Stimulated activated CD4-positive, alpha-beta T cell treated with anti-CD3 and anti-CD28 coated beads, Interleukin-4, amount 100 ng/mL, for 1 hour (primary cell): ENCODE measurements around the gene PIGZ.
A peak's percentile ranks its signal among the peaks of the same experiment; 100 is the strongest.

ENCODE experiments used
- DNase-seq: peaks from one replicate; pipeline ENCODE4 v3.0.0-alpha.2; 2020

Gene PIGZ

DNA sequence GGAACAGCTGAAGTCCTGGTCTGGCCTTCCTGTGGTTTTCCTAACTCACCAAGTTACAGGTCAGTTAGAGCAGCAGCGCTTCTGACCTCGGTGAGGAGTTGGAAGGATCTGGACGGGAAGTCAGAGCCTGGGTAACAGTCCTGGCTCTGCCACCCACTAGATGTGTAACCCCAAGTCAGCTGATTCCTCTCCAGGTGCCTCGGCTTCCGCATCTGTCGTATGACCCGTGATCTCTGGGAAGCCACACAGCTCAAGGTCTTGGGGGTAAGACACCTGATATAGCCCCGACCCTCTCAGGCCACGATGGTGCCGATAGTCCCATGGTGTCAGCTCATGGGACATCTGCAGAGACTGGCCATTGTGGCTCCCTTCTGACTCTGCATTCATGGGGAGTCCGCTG, 8.3 kb upstream of the PIGZ start:
- DNase-seq, result no peak

DNA sequence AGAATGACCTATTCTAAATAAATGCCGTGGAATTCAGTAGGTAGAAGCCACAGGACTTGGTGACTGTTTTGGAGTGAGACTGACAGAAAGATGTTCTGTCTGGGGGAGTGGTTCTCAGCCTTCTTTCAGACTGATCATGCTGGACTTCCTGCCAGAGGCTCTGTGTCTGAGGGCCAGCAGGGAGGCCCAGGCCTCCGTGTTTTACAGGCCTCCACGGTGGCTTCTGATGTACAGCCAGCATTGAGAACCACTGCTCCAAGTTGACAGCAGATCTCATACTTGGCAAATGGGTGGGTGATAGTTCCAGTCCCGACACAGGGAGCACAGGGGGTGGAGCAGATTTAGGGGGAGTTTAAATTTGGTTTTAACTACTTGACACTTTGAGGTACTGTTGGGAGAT, 6.7 kb upstream of the PIGZ start:
- no peak for DNase-seq

DNA sequence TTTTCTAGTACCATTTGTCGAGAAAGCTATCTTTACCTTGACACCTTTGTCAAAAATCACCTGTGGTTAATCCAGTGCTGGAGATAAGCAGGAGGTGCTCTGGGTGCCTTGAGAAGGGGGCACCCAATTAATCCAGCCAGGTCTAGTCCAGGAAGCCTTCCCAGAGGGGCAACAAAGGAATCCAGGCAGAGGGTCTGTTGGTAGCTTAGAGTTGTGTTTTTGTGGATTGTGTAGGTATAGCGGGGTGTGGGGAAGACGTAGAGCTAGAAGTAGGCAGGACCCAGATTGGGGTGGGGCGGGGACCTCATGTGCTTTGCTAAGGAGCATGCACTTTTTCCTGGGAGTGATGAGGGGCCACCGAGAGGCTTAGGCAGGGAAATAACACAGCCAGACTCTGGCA, 6.0 kb upstream of the PIGZ start:
- DNase-seq, result no peak

DNA sequence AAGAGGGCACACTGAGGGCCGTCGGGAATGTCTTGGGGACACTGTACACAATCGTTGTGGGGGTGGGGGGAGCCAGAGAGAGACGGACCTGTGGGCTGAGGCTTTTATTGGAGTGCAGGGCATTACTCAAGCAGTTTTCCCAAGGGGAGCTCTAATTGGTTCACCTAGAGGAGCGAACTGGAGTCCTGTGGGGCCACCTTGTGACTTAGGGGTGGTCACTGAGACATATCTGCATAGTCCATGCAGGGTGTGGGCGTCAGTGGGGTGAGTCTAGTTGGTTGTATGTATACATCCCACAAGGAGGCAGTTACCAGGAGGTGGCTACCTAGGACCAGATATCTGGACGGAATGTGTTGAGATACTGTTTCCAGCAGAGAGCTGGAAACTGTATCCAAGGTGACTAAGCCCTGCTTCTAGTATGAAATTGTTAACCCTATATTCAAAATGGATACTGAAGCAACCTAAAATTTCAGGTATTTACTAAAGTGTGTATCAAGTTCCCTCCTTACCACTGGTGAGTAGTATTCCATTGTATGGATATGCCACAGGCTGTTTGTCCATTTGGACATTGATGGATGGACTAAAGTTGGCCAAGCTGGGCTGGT, 2.6 kb upstream of the PIGZ start:
- DNase-seq, result no peak

DNA sequence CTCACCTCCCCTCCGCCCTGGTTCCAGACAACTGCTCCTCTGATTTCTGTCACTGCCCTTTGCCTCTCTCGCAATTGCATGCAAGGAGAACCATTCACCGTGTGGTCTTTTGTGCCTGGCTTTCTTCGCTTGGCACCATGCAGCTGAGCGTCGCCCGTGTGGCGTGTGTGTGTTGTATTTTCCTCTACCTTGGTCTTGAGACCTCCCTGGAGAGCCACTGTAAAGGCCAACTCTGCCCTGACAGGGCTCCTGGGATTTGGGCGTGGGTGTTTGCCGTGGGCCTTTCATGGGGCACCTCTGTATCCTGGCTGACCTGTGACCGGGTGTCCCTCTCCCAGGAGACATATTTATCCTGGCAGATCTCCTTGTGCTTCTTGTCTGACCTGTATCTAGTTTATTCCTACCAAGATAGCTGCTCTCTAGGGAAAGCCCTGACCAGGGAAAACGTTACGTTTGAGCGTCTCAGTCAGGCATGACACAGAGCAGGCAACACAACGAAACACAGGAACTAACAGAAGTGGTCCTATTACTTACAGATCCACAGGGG, 2.0 kb upstream of the PIGZ start:
- no peak for DNase-seq

DNA sequence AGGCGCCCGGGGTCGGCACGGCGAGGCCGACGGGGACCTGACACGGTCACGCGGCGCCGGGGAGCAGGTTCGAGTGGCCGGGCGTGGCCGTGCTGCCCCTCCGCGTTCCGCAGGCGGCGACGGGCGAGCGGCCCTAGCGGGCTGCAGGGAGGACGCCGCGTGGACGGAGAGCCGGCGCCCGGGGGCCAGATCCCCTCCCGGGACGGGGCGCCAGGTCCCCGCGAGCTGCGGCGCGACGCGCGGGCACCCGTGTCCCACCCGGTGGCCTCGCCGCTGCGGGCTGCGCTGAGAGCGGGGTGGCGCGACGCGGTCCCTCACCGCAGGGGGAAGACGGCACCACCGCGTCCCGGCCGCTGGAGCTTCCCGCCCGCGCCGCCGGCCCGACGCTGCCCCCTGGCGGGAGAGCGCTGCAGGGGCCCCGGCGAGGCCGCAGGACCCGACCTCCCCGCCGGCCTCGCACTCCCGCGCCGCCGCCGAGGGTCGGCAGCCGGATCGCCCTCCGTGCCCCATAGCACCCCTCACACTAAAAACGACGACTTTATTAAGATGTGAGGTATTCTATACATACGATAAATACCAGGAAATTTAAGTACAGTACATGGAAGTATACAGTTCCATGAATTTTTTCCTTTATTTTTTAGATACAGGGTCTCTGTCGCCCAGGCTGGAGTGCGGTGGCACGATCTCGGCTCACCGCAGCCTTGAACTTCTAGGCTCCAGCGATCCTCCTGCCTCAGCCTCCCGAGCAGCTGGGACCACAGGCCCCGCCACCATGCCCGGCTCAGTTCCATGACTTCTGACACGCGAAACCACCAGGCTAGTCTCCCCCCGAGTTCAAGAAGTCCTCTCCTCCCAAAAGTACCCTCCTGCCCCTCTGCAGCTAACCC, 1.3 kb upstream of the PIGZ start:
- DNase-seq, result peak; percentile 75

DNA sequence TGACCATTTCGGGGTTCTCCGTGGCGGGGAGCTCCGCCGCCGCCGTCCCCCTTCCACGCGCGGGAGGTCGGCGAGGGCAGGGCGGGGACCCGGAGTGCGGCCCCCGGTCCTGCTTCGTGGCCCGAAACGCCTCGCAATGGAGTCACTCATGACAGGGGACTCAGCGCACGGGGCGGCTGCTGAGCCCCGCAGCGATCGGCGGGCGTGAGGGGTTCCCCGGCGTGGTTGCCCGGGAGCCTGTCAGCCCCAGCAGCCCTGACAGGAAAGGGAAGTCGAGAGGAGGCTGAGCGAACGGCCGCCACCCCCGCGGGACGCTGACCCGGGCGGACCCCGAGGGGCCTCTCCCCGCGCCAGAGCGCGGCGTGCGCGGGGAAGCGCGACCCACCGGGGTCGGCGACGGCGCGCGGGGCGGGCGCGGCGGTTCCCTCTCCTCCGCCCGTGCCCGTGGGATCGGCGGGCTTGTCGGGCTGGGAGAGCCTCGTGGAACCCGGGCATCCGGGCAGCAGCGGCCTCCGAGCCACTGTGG, 564 bp upstream of the PIGZ start:
- DNase-seq, result peak; percentile 38

DNA sequence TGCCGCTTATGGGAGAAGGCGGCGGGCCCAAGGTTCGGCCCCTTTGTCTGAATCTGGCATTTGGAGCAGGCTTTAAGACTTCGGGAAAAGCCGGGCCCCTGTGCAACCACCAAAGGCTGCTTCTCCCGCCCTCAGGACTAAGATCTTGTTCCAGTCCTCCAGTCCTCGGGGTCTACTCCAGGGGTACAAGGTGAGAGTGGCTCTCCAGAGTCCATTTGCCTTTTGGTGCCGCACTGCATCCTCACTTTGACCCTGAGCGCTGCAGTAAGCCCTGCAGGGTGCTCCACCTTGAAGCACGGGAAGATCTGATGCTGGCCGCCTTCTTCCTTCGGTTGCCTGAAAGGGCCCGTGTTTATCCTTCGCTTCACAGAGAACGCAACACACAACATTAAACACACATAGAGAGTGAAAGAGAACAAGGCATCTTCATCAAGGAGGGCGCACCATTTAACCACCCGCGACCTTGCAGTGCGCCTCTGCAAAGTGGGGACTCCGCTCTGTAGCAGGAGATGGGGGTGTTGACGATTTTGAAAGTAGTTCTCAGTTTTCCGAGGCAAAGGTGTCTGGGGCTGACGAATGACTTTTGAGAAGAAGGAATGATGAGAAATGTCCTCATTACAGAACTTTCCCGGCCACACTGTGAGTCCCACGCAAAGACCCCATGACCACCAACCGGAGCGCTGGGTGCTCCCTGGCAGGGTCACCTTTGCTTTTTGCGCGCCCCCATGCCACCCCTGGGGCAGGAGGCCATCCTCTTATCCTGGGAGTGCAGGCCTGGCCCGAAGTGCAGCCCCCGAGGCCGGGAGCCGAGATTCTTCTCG, 1.0 kb downstream of the PIGZ start:
- no peak for DNase-seq

DNA sequence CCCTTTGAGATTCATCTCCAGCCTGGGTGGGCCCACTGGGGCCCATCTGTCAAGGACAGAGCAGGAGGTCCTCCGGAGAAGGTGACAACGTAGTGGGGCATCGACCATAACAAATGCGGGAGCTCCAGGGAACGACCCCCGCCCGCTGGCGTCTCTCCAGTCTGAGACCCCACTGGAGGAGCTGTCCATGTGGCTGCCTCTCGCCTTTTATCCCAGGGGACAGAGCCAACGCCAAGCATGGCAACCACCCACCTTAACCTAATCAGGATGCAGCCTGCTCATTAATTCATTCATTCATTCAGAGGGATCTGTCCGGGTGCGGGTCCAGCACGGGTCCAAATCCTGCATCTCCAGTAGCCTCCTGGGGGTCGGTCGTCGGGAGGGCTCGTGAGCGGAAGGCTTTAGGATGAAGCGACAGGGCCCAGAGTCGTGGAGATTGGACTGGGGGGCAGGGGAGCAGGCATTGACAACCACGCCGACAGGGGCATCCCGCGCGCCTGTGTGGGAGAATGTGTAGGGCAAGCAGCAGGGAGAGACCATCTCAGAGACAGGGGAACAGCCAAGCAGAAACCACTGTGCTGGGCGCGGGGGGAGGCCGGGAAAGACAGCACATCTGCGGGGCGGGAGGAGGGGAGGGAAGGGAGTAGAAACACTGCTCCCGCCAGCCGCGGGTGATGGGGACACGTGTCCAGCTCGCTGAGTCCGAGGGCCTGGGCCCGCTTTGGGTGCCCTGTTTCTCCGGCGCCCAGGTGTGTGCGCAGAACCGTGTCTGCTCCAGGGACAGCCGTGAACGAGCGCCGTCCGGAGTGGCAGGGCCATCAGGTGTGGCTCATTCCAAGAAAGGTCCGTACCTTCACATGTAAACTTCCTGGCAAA, 1.9 kb downstream of the PIGZ start:
- DNase-seq, result no peak

DNA sequence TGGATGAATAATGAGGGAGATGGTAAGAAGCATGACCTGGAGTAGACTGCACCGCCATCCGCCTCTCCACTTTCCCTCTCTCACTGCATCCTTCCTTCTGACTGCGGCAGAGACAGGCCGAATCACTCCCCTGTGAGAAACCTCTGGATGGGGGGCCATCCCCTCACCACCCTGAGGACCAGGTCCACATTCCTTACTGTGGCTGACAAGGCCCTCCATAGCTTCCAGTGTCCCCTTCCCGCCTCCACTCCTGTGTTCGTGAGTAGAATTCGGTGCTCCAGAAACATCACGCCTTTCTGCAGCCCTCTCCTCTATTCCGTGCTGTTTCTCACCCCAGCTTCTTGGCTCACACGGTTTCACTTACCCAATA, 2.8 kb downstream of the PIGZ start:
- no peak for DNase-seq

DNA sequence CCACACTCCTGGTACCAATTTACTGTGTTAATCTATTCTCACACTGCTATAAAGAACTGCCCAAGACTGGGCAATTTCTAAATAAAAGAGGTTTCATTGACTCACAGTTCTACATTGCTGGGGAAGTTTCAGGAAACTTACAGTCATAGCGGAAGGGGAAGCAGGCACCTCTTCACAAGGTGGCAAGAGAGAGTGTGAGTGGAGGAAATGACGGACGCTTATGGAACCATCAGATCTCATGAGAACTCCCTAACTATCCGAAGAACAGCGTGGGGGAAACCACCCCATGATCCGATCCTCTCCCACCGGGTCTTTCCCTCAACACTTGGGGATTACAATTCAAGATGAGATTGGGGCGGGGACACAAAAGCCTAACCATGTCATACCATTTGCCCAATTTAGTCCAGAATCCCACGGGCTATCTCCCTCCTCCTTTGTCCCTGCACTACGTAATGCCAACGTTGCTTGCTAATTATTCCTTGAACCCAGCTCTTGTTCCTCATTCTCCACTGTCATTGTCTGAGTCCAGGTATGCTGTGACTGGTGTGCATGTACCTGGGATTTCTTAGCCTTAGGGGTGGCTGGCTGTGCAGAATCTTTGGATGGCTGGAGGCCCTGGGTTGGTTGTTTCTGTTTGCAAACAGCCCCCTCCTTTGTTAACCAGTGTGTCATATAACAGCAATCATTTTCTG, 3.4 kb downstream of the PIGZ start:
- DNase-seq, result no peak

DNA sequence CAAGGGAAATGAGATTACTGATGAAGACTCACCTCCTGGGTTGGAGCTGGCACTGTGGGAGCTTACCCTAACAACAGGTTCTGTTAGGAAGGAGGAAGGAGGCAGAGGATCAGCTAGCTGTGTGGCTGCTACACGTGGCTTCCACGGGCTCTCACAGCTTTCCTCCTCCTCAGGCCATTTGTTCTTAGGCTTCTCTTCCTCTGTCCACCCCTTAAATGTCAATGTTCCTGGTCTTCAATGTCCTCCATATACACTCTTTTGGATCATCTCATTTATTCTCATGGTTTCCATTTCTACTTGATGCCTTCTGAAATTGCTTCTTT, 5.0 kb downstream of the PIGZ start:
- DNase-seq, result no peak

DNA sequence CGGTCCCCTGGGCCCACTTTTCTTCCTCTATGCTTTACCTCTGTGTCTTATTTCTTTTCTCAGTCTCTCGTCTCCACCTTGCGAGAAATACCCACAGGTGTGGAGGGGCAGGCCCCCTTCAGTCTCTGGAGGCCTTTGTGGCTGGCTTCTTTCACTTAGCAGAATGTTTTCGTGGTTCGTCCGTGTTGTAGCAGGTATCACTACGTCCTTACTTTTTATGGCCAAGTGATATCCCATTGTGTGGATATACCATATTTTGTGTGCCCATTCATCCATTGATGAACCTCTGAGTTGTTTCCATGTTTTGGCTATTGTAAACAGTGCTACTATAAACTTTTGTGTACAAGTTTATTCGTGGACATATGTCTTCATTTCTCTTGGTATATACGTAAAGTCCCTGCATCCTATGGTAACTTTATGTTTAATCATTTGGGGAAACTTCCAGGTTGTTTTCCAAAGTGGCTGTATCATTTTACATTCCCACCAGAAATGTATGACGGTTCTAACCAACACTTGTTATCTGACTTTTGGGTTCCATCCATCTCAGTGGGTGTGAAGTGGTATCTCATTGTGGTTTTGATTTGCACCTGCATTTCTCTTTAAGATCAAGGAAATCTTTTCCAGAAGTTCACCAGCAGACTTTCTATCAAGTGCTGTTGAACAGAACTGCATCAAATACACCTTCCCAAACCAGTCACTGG, 5.6 kb downstream of the PIGZ start:
- no peak for DNase-seq

DNA sequence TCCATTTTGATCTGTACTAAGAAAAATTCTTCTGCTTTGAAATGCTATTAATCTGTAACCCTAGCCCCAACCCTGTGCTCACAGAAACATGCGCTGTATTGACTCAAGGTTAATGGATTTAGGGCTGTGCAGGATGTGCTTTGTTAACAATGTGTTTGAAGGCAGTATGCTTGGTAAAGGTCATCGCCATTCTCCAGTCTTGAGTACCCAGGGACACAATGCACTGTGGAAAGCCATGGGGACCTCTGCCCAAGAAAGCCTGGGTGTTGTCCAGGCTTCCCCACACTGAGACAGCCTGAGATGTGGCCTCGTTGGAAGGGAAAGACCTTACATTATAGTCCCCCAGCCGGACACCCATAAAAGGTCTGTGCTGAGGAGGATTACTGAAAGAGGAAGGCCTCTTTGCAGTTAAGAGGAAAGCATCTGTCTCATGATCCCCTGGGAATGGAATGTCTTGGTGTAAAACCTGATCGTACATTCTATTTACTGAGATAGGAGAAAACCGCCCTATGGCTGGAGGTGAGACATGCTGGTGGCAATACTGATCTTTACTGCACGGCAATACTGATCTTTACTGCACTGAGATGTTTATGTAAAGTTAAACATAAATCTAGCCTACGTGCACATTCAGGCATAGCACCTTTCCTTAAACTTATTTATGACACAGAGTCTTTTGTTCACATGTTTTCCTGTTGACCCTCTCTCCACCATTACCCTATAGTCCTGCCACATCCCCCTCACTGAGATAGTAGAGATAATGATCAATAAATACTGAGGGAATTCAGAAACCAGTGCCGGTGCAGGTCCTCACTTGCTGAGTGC, 6.3 kb downstream of the PIGZ start:
- DNase-seq, result no peak

DNA sequence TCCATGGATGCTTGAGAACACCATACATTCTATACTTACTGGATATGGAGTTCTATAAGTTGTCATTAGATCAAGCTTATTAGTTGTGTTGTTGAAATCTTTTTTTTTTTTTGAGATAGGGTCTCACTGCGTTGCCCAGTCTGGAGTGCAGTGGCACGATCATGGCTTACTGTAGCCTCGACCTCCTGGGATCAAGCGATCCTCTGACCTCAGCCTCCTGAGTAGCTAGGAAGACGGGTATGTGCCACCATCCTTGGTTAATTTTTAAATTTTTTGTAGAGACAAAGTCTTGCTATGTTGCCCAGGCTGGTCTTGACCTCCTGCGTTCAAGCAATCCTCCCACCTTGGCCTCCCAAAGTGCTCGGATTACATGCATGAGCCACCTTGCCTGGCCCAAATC, 13.8 kb downstream of the PIGZ start:
- no peak for DNase-seq

DNA sequence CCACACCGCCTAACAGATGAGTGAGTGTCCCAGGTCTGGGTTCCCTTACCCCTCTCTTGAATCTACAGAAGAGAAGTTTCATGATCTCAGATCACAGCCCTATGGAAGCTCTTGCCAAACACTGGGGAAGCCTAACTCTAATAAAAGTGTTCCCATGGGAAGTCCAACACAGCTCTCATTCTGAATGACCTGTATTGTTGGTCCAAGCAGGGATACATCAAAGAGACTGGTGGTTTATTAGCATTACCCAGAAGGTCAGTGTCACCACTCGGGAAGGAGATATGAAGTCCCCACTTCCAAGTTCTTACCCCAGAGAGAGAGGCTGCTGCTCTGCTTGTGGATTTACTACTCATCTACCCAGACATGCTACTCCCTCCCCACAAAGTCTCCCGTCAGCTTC, 17.3 kb downstream of the PIGZ start:
- no peak for DNase-seq

DNA sequence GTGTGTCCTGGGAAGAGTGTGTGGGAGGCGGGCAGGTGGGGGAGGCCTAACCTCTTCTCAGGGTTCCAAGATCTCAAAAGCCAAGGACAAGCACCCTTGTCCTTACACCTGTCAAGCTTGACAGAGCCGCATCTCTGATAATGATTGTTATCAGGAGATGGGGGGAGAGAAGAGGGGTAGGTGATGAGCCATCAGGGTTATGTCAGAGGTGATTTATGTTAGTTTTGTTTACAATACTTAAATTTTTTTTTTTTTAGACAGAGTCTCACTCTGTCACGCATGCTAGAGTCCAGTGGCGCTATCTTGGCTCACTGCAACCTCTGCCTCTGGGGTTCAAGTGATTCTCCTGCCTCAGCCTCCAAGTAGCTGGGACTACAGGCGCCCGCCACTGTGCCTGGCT, 18.9 kb downstream of the PIGZ start:
- DNase-seq, result no peak

DNA sequence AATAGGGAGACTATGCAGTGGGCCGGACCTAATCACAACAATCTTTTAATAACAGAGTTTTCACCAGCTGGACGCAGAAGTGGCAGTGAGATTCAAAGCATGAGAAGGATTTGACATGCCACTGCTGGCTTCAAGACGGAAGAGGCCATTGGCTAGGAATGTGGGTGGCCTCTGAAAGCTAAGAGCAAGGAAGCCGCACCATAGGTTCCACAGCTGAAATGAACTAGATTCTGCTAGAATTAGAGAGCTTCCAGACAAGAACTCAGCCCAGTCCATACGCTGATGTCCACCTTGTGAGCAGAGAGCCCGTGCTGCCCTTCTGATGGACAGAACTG, 19.4 kb downstream of the PIGZ start:
- no peak for DNase-seq

DNA sequence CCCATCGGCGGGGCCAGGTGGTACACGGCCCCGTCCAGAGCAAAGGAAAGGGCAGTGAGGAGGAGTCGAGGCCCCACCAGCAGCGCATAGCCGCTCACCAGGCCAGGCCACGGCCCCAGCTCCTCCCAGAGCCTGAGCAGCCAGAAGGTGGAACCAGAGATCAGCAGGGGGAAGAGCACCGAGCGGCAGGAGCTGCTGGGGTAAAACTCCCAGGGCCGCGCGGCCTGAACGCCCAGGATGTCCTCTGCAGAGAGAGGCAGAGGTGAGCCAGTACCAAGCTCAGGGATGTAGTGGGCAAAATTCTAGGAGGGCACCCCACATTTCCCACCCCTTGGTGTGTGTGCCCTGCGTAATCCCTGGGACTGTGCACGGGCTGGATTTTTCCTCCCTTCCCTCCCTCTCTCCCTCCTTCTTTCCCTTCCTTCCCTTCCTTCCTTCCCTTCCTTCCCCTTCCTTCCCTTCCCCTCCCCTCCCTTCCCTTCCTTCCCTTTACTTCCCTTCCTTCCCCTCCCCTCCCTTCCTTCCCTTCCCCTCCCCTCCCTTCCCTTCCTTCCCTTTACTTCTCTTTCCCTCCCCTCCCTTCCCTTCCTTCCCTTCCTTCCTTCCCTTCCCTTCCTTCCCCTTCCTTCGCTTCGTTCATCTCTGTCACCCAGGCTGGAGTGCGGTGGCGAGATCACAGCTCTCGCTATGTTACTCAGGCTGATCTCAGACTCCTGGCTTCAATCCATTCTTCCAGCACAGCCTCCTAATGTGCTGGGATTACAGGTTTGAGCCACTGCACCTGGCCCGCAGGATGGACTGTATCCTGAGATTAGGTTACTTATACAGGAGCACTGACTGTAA, 20.0 kb downstream of the PIGZ start:
- DNase-seq, result no peak
